MCF 10A (cell line): ENCODE measurements around the gene TLL2. TPM values are rescaled to one million over a fixed set of nuclear protein-coding genes. Genes with fewer than 3 reads are reported as not detected.

Experiments used
- BruUV-seq: library from RNA; stranded (reverse); fragments of 400-500 nt; replicated peaks from 2 replicates; lab custom pipeline; 2021; lab: Mats Ljungman, UMichigan
- CTCF ChIA-PET: fragments of 300-600 bp; sonication (Branson Sonifier 250); formaldehyde crosslinking; extraction: SDS; loops from one replicate; lab custom pipeline; 2021; ENCODE audit warnings: antibody characterized with exemption, inconsistent platforms; lab: Yijun Ruan, JAX
- POLR2A ChIA-PET: fragments of 300-600, 350-650 bp; sonication (Branson Sonifier 250); formaldehyde crosslinking; extraction: SDS; loops from one replicate; lab custom pipeline; 2020; ENCODE audit warnings: antibody characterized with exemption, inconsistent platforms; lab: Yijun Ruan, JAX
- DNase-seq: peaks from one replicate; pipeline ENCODE4 v3.0.0-alpha.2; 2018; ENCODE audit not compliant: unreplicated experiment
- H3K27ac Mint-ChIP-seq: one replicate; pipeline ENCODE4 v1.8.0; 2022; ENCODE audit warnings: mild to moderate bottlenecking, low read depth, mixed read lengths; ENCODE audit not compliant: unreplicated experiment
- H3K27me3 Mint-ChIP-seq: one replicate; pipeline ENCODE4 v1.8.0; 2022; ENCODE audit warnings: mixed read lengths; ENCODE audit not compliant: insufficient read depth, unreplicated experiment
- H3K36me3 Mint-ChIP-seq: one replicate; pipeline ENCODE4 v1.8.0; 2022; ENCODE audit warnings: mild to moderate bottlenecking, moderate library complexity, mixed read lengths; ENCODE audit not compliant: insufficient read depth, unreplicated experiment
- H3K4me1 Mint-ChIP-seq: one replicate; pipeline ENCODE4 v1.8.0; 2022; ENCODE audit warnings: mixed read lengths; ENCODE audit not compliant: insufficient read depth, unreplicated experiment
- H3K4me3 Mint-ChIP-seq: one replicate; pipeline ENCODE4 v1.8.0; 2022; ENCODE audit warnings: mild to moderate bottlenecking, moderate library complexity, mixed read lengths; ENCODE audit not compliant: unreplicated experiment
- H3K9me3 Mint-ChIP-seq: one replicate; pipeline ENCODE4 v1.8.0; 2022; ENCODE audit warnings: mixed read lengths; ENCODE audit not compliant: unreplicated experiment
- intact Hi-C: fragments of 100-400 bp; cut with micrococcal nuclease; formaldehyde crosslinking; loops from 2 replicates; pipeline ENCODE4 v1.14.1; 2022
- total RNA-seq: library from RNA; stranded (reverse); gene quantifications from 2 replicates; pipeline ENCODE4 v1.2.3, GENCODE V29; 2022
- TF ChIP-seq, protein P1 (sequence below): fragments of 200-600 bp; IDR thresholded peaks from one replicate; pipeline ENCODE4 v1.8.0; 2022; ENCODE audit warnings: antibody characterized with exemption, mild to moderate bottlenecking; ENCODE audit not compliant: unreplicated experiment

TLL2 gene
- total RNA-seq, 1 experiment from 2014 or later, result not detected

DNA sequence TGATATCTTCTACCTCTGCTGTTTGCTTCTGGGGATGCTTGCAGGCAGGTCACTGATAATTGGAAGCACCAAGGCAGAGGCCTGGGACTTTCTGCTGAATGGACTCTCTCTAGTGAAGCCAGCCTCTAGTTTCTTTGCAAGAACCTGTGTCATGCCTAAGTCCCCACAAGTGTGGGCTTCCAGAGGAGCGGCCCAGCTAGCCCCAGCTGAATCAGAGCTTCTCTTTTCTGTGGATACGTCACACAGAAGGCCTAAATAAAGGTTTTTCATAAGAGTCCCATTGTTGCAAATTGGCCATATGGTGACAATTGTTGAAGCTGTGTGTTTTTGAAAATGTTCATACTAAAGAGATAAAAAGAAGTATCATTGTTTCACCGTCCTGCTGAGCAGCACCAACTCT is 148.2 kb downstream of the TLL2 start:
- no TSS peak for BruUV-seq
- POLR2A ChIA-PET, result no interaction called here
- CTCF ChIA-PET, result interaction anchor here (0.6 to 3.1 kb wide), 5 partner anchors 8 to 31 kb away, joined by 3 to 26 read pairs (median 3); no protein-coding TSS in a partner anchor
- Mint-ChIP-seq H3K27ac (no peak overlapping the region), H3K4me1 (peaks cover 6% of the 10 kb centered on the region), H3K4me3 (no peak overlapping the region), H3K27me3 (no peaks in the 10 kb centered on the region), H3K9me3 (no peaks in the 10 kb centered on the region), H3K36me3 (no peaks in the 10 kb centered on the region)
- no peak for DNase-seq
- TF ChIP-seq, protein P1, sequence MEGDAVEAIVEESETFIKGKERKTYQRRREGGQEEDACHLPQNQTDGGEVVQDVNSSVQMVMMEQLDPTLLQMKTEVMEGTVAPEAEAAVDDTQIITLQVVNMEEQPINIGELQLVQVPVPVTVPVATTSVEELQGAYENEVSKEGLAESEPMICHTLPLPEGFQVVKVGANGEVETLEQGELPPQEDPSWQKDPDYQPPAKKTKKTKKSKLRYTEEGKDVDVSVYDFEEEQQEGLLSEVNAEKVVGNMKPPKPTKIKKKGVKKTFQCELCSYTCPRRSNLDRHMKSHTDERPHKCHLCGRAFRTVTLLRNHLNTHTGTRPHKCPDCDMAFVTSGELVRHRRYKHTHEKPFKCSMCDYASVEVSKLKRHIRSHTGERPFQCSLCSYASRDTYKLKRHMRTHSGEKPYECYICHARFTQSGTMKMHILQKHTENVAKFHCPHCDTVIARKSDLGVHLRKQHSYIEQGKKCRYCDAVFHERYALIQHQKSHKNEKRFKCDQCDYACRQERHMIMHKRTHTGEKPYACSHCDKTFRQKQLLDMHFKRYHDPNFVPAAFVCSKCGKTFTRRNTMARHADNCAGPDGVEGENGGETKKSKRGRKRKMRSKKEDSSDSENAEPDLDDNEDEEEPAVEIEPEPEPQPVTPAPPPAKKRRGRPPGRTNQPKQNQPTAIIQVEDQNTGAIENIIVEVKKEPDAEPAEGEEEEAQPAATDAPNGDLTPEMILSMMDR, result no peak
- intact Hi-C loops, result no loop called here

DNA sequence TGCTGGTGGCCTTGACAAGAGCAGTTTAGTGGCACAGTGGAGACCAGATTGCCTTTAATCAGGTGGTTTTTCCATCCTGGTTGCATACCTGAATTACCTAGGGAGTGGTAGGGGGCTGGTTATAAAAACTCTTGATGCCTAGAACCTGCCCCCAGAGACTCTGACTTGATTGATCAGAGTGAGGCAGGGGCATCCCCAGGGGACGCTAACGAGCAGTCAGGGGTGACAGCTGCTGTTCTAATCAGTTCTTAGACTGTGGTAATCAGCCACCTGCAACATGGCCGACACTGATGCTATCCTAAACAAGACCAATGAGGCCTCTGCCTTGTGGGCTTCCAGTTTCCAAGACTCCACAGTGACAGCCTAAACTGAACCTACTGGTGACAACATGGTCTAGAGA is 153.0 kb downstream of the TLL2 start:
- H3K36me3 Mint-ChIP-seq, result no peaks in the 10 kb centered on the region
- intact Hi-C loops, result no loop called here
- ChIA-PET CTCF (interaction anchor here (0.8 kb wide), 1 partner anchor 74 kb away, joined by 5 read pairs; no protein-coding TSS in a partner anchor), POLR2A (no interaction called here)
- H3K27ac Mint-ChIP-seq, result no peak overlapping the region
- H3K4me1 Mint-ChIP-seq, result no peaks in the 10 kb centered on the region
- TF ChIP-seq, protein P1, result no peak
- no peaks in the 10 kb centered on the region for H3K9me3 Mint-ChIP-seq
- H3K4me3 Mint-ChIP-seq, result no peak overlapping the region
- no peak for DNase-seq
- H3K27me3 Mint-ChIP-seq, result peaks cover 30% of the 10 kb centered on the region
- no TSS peak for BruUV-seq

DNA sequence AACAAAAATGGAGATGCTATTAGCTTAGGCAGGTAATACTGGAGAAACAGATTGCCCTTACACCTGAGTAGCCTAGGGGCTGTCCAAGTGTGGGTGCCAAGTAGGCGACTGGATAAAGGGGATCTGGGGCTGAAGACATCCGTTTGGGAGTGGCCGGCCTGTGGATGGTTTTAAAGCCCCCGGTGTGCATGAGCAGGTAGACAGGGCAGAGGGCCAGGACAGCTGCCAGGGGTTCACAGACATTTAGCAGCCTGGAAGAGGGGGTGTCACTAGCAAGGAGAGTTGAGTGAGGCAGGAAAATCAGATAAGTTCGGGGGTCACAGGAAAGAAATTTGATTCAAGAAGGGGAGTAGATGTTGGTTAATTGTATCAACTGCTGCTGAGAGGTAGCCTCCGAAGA is 153.4 kb downstream of the TLL2 start:
- POLR2A ChIA-PET, result no interaction called here
- CTCF ChIA-PET, result interaction anchor here (0.8 to 1.9 kb wide), 2 partner anchors 10 to 74 kb away, joined by 5 to 8 read pairs; no protein-coding TSS in a partner anchor

DNA sequence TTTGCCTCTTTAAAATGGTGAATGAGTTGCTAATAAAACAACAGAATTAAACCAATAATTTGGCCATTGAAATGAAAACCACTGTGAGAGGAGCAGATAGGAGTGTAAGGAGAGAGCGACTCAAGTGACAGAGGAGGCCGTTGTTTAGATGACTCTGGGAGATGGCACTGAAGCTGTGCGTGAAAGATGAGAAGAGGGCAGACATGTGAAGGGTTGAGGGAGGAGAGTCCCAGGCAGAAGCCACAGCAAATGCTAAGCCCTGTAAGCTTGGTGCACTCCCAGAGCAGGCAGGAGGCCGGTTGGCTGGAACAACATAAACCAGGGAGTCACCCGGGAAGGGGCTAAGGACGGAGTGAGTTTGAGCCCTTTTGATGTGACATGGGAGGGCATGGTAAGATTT is 154.1 kb downstream of the TLL2 start:
- BruUV-seq, result no TSS peak
- ChIA-PET POLR2A (no interaction called here), CTCF (interaction anchor here (0.7 to 1.9 kb wide), 4 partner anchors 11 to 178 kb away, joined by 3 to 8 read pairs (median 4); no protein-coding TSS in a partner anchor)
- Mint-ChIP-seq H3K27me3 (peaks cover 30% of the 10 kb centered on the region), H3K4me1 (no peaks in the 10 kb centered on the region), H3K4me3 (no peak overlapping the region), H3K9me3 (no peaks in the 10 kb centered on the region), H3K27ac (no peak overlapping the region), H3K36me3 (no peaks in the 10 kb centered on the region)
- TF ChIP-seq, protein P1, result no peak
- DNase-seq, result no peak
- intact Hi-C loops, result no loop called here

More for the DNA sequence above, 153.4 kb downstream of the TLL2 start:
- no peak for DNase-seq
- Mint-ChIP-seq H3K36me3 (no peaks in the 10 kb centered on the region), H3K4me3 (no peak overlapping the region), H3K27ac (no peak overlapping the region), H3K4me1 (no peaks in the 10 kb centered on the region), H3K9me3 (no peaks in the 10 kb centered on the region), H3K27me3 (peaks cover 30% of the 10 kb centered on the region)
- TF ChIP-seq, protein P1, result no peak
- no TSS peak for BruUV-seq
- intact Hi-C loops, result no loop called here
